GM21723 (cell line): Measurements from ENCODE around the gene NAA16.
"Not testable (repeated sequence)": the region's sequence is repeated elsewhere in the genome, so short reads cannot be mapped to it uniquely, and the experiment has no call there.

ENCODE experiments used
- ATAC-seq: cut with Tn5 transposase; IDR thresholded peaks from one replicate; pipeline ENCODE4 v1.9.1; 2021; ENCODE audit warnings: mild to moderate bottlenecking, moderate library complexity; ENCODE audit not compliant: unreplicated experiment

NAA16 gene

GRCh38 chr13:41352935-41353840, 42.1 kb downstream of the NAA16 start:
- ATAC-seq, result no peak

GRCh38 chr13:41354416-41354815, 43.3 kb downstream of the NAA16 start:
- ATAC-seq, result no peak

- ATAC-seq, result not testable (repeated sequence)
These were observed 45.2 kb downstream of the NAA16 start for GRCh38 chr13:41356385-41356648.

- ATAC-seq, result no peak
These were observed 45.7 kb downstream of the NAA16 start for GRCh38 chr13:41356786-41357185.

GRCh38 chr13:41361491-41361890, 50.4 kb downstream of the NAA16 start:
- ATAC-seq, result no peak

GRCh38 chr13:41364043-41364442, 53.0 kb downstream of the NAA16 start:
- ATAC-seq, result no peak

GRCh38 chr13:41365631-41366030, 54.6 kb downstream of the NAA16 start:
- ATAC-seq, result no peak

- ATAC-seq, result no peak
These were observed 59.7 kb downstream of the NAA16 start for GRCh38 chr13:41370736-41371135.

GRCh38 chr13:41377446-41377845, 66.4 kb downstream of the NAA16 start:
- no peak for ATAC-seq

- no peak for ATAC-seq
These were observed 71.4 kb downstream of the NAA16 start for GRCh38 chr13:41382431-41382830.

GRCh38 chr13:41383386-41383785, 72.3 kb downstream of the NAA16 start:
- ATAC-seq, result no peak

GRCh38 chr13:41384749-41385503, 73.9 kb downstream of the NAA16 start:
- no peak for ATAC-seq

GRCh38 chr13:41386211-41386610, 75.1 kb downstream of the NAA16 start:
- ATAC-seq, result no peak

GRCh38 chr13:41387576-41387975, 76.5 kb downstream of the NAA16 start:
- no peak for ATAC-seq

GRCh38 chr13:41388143-41388881, 77.2 kb downstream of the NAA16 start:
- no peak for ATAC-seq

GRCh38 chr13:41389580-41389979, 78.5 kb downstream of the NAA16 start:
- no peak for ATAC-seq

- ATAC-seq, result no peak
These were observed 83.1 kb downstream of the NAA16 start for GRCh38 chr13:41394166-41394565.

GRCh38 chr13:41398494-41399170, 87.6 kb downstream of the NAA16 start:
- ATAC-seq, result no peak

GRCh38 chr13:41401366-41401765, 90.3 kb downstream of the NAA16 start:
- no peak for ATAC-seq

GRCh38 chr13:41402691-41403511, 91.8 kb downstream of the NAA16 start:
- no peak for ATAC-seq
